Right lobe of liver (tissue), 6 donors: ENCODE results near the gene KLF18. TPM values are rescaled to one million over a fixed set of nuclear protein-coding genes. Genes with fewer than 3 reads are reported as not detected.
"Not testable (repeated sequence)": the region's sequence is repeated elsewhere in the genome, so short reads cannot be mapped to it uniquely, and the experiment has no call there.

Experiments used
- ATAC-seq, 4 donors: fragments of 200-7000 bp; cut with Tn5 transposase; one replicate each; pipeline ENCODE4 v1.9.1; 2020; ENCODE audit warnings: mild to moderate bottlenecking in 4 of 4, moderate library complexity in 4 of 4
- DNase-seq, 3 donors: peaks; one replicate each; pipeline ENCODE4 v3.0.0-alpha.2; 2020
- H3K27ac ChIP-seq, 3 donors: fragments of 200-600 bp; one replicate each; pipeline ENCODE4 v1.8.0; 2022
- H3K27me3 ChIP-seq, 2 donors: fragments of 200-600 bp; one replicate each; pipeline ENCODE4 v1.8.0; 2022
- H3K36me3 ChIP-seq, 4 donors: fragments of 200-600 bp; sonication (generic) in 1 of 4; one replicate each; pipeline versions ENCODE4 v1.5.1 to v1.8.0; 2017 to 2022; ENCODE audit warnings: control low read depth in 1 of 4
- H3K4me1 ChIP-seq, 4 donors: fragments of 200-600 bp; sonication (generic) in 1 of 4; one replicate each; pipeline versions ENCODE4 v1.5.1 to v1.8.0; 2017 to 2022; ENCODE audit warnings: control low read depth in 1 of 4
- H3K4me3 ChIP-seq, 3 donors: fragments of 200-600 bp; one replicate each; pipeline ENCODE4 v1.8.0; 2022
- H3K9me3 ChIP-seq, 4 donors: fragments of 200-600 bp; sonication (generic) in 1 of 4; one replicate each; pipeline versions ENCODE4 v1.5.1 to v1.8.0; 2017 to 2022; ENCODE audit warnings: control low read depth in 1 of 4
- POLR2A ChIP-seq: fragments of 450-650 bp; IDR thresholded peaks from one replicate; pipeline ENCODE4 v1.6.1; 2017; ENCODE audit warnings: antibody characterized with exemption, mild to moderate bottlenecking
- WGBS: methylation state at CpG from one replicate; pipeline ENCODE4 v1.1.6; 2018; ENCODE audit warnings: low coverage, low lambda C conversion rate; ENCODE audit not compliant: insufficient coverage; ENCODE audit errors: missing lambda C conversion rate; 5-methylcytosine and 5-hydroxymethylcytosine counted together
- intact Hi-C, 2 donors: fragments of 100-400 bp; cut with DNase I; formaldehyde crosslinking; loops; one replicate each; pipeline versions ENCODE4 v1.11.2 to v1.14.1; 2022
- total RNA-seq, 6 experiments: library from RNA; depleted of rRNA in 2 of 6; stranded (reverse); fragments of >200 nt in 2 of 6; fragmentation: NEBNext Ultra II Directional in 3 of 6; extraction: Animal tissue kit (Norgen Biotek cat#: 25700) in 3 of 6; gene quantifications; one replicate each; pipeline versions ENCODE4 v1.1.0 to v1.2.4, GENCODE V29; 2016 to 2023
- TF ChIP-seq, protein P1 (sequence below), 4 donors: fragments of 200-600 bp in 3 of 4; fragments of 450-650 bp in 1 of 4; IDR thresholded peaks; one replicate each; pipeline versions ENCODE4 v1.5.1 to v1.8.0; 2016 to 2022; ENCODE audit warnings: antibody characterized with exemption in 4 of 4, mild to moderate bottlenecking in 2 of 4
- donor health status: DM: no; HTN: yes; CAD: no.
- donor health status: DM: no; HTN: no; CAD: no.
- donor health status: DM: no; HTN: no; CAD: no.
- donor health status: DM: no; HTN: yes; CAD: no.
- donor health status: DM: no; HTN: yes; CAD: no.

The KLF18 gene
- total RNA-seq, 6 experiments from 2014 or later, result not detected

GRCh38 chr1:44151332-44151731, 9.9 kb upstream of the KLF18 start:
- no peak for ATAC-seq
- Histone ChIP-seq H3K36me3 (no peaks in the 10 kb centered on the region), H3K4me3 (no peak overlapping the region), H3K4me1 (no peaks in the 10 kb centered on the region), H3K27ac (no peak overlapping the region), H3K9me3 (no peaks in the 10 kb centered on the region), H3K27me3 (no peaks in the 10 kb centered on the region)
- DNase-seq, result no peak
- intact Hi-C loops, result no loop called here
- TF ChIP-seq, protein P1, sequence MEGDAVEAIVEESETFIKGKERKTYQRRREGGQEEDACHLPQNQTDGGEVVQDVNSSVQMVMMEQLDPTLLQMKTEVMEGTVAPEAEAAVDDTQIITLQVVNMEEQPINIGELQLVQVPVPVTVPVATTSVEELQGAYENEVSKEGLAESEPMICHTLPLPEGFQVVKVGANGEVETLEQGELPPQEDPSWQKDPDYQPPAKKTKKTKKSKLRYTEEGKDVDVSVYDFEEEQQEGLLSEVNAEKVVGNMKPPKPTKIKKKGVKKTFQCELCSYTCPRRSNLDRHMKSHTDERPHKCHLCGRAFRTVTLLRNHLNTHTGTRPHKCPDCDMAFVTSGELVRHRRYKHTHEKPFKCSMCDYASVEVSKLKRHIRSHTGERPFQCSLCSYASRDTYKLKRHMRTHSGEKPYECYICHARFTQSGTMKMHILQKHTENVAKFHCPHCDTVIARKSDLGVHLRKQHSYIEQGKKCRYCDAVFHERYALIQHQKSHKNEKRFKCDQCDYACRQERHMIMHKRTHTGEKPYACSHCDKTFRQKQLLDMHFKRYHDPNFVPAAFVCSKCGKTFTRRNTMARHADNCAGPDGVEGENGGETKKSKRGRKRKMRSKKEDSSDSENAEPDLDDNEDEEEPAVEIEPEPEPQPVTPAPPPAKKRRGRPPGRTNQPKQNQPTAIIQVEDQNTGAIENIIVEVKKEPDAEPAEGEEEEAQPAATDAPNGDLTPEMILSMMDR (IDR thresholded peaks at IDR 0.05), result no peak
- no peak for TF ChIP-seq POLR2A
- WGBS, result 65% methylated on average over 6 of the region's 6 CpGs

GRCh38 chr1:44147582-44147981, 6.2 kb upstream of the KLF18 start:
- Histone ChIP-seq H3K4me3 (no peak overlapping the region), H3K27ac (no peak overlapping the region), H3K27me3 (no peaks in the 10 kb centered on the region), H3K9me3 (peaks cover 0 to 7% (median 0%) of the 10 kb centered on the region in 4 donors), H3K4me1 (no peaks in the 10 kb centered on the region), H3K36me3 (no peaks in the 10 kb centered on the region)
- TF ChIP-seq POLR2A, result no peak
- TF ChIP-seq, protein P1 (IDR thresholded peaks at IDR 0.05), result no peak
- no peak for DNase-seq
- no peak for ATAC-seq
- intact Hi-C loops, result no loop called here
- WGBS, result 78% methylated on average over 3 of the region's 3 CpGs

DNA sequence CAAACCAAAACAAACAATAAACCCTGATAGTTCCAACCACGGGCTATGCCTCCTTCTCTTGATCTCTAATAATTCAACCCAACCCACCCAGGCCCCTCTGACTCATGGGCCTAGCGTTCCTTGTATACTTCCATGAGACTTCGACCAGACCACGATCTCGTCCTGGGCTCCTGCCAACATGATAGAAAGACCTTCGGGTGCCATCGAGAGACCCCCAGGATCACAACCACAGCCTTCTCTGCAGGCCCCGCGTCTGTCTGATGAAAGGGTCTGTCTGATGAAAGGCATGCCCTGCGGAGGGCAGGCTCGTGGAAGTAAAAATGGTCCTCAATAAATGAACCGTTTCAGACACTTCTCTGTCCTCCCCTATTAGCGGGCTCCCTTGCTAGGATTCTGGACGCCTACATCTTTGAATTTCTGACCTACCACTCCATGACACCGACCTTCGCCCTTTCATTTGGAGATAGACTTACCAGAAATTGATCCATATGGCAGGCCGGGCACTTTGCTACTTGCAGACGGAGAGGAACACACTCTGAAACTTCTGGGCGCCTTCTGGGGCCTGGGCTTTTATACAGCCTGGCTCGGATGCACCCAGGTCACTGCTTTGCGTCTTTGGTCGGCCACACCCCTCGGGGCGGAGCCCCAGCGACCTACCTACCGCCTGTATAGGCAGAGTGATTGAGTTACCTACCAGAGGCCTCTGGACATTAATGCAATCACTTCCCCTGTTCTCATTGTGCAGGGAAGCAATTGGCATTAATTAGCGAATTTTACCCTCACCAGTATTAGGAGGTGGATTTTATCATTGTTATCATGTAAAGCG, 5.3 kb upstream of the KLF18 start:
- no peak for DNase-seq
- Histone ChIP-seq H3K4me3 (no peak overlapping the region), H3K27me3 (no peaks in the 10 kb centered on the region), H3K27ac (no peak overlapping the region), H3K9me3 (peaks cover 0 to 7% (median 0%) of the 10 kb centered on the region in 4 donors), H3K4me1 (no peaks in the 10 kb centered on the region), H3K36me3 (no peaks in the 10 kb centered on the region)
- intact Hi-C loops, result no loop called here
- WGBS, result 77% methylated on average over 9 of the region's 28 CpGs
- TF ChIP-seq POLR2A, result no peak
- no peak for ATAC-seq

DNA sequence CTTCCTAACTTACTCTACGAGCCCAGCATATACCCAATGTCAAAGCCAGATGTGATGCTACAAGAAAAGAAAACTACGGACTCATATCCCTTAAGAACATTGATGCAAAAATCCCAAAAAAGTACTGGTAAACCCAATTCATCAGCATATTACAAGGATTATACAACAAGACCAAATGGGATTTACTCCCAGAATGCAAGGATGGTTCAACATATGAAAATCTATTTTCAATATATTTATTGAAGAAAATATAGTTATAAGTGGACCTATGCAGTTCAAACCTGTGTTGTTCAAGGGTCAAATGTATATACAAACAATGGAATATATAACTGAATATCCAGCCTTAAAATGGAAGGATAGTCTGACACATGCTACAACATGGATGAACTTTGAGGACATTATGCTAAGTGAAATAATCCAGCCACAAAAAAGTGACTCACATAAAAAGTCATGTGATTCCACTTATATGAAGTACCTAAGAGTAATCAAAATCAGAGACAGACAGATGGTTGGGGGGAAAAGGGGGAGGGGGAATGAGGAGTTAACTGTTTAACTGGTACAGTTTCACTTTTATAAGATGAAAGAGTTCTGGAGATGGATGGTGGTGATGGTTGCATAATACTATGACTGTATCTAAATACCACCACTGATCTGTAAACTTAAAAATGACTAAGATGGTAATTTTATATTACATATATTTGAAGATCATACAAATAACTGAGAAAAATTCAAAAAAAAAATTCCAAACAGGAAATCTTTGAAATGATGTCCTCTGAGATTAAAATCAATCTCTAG, 3.7 kb upstream of the KLF18 start:
- intact Hi-C loops, result no loop called here
- H3K36me3 ChIP-seq, result no peaks in the 10 kb centered on the region
- peaks cover 0 to 7% (median 0%) of the 10 kb centered on the region in 4 donors for H3K9me3 ChIP-seq
- no peaks in the 10 kb centered on the region for H3K4me1 ChIP-seq
- H3K27ac ChIP-seq, result no peak overlapping the region
- 78% methylated on average over 2 of the region's 2 CpGs for WGBS
- H3K4me3 ChIP-seq, result no peak overlapping the region
- H3K27me3 ChIP-seq, result no peaks in the 10 kb centered on the region
- DNase-seq, result no peak
- TF ChIP-seq, protein P1 (IDR thresholded peaks at IDR 0.05), result no peak
- no peak for TF ChIP-seq POLR2A
- ATAC-seq, result no peak

- H3K27me3 ChIP-seq, intact Hi-C loops, H3K27ac ChIP-seq, H3K36me3 ChIP-seq, H3K4me1 ChIP-seq, ATAC-seq, H3K9me3 ChIP-seq, DNase-seq, H3K4me3 ChIP-seq: not testable (repeated sequence)
- WGBS, result no CpG with 5 or more reads among the region's 8 CpGs
Measured at GRCh38 chr1:44139565-44139964, 1.9 kb downstream of the KLF18 start.
